ENCODE measurements around the gene SLC66A2. TPM values are rescaled to one million over a fixed set of nuclear protein-coding genes. Genes with fewer than 3 reads are reported as not detected.

Gene SLC66A2
- total and polyA plus RNA-seq, 2 donors (not counting 1 experiment from before 2014, with no cell fraction given), result 44.4 to 45.1 TPM

DNA sequence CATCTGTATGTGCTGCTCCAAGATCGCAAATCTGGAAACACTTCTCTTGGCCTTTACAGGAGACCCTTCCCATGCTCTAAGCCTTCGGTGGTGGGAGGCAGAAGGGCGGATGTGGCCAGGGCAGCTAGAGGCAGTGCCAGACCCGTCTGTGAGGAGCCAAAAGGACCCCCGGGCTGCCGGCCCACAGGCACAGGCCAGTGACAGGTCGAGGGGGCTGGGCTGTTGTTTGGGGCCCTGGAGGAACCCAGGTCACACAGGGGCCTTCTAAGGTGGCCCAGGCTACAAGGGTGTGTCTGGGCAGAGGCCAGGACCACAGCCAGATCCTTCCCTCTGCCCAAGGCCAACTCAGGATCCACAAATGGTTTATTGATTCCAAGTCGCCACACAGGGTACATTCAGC is 49.4 kb downstream of the SLC66A2 start:
- ChIA-PET POLR2A (no interaction called here), CTCF (no interaction called here)
- no peak overlapping the region for H2AFZ ChIP-seq (ENCODE audit: insufficient read depth, low read depth, low read length, poor library complexity, severe bottlenecking)
- H3K9me3 Mint-ChIP-seq (ENCODE audit: insufficient read depth), result peaks cover 3% of the 10 kb centered on the region
- intact Hi-C loops (cut with micrococcal nuclease), result no loop called here
- peak; percentile 14 for DNase-seq
- no peak overlapping the region for H3K27ac Mint-ChIP-seq
- no peaks in the 10 kb centered on the region for H3K4me1 ChIP-seq (ENCODE audit: control insufficient read depth in 2 of 2, insufficient read depth in 2 of 2, low read length in 2 of 2)
- H3K27me3 Mint-ChIP-seq, result no peaks in the 10 kb centered on the region
- no peak overlapping the region for H3K4me3 ChIP-seq (ENCODE audit: control extremely low read depth in 1 of 5, extremely low read depth in 1 of 5, insufficient read depth in 1 of 5, low read depth in 2 of 5, low read length in 4 of 5)
- no peak overlapping the region for H3K27ac ChIP-seq (ENCODE audit: low read length in 2 of 2)
- WGBS (ENCODE audit: insufficient coverage), result 97% methylated on average over 8 of the region's 8 CpGs
- no peak overlapping the region for H3K4me3 Mint-ChIP-seq
- H3K4me1 Mint-ChIP-seq, result no peaks in the 10 kb centered on the region
- peaks cover 0 to 16% of the 10 kb centered on the region in 2 experiments for H3K36me3 ChIP-seq (replicated peaks in 1 of 2; ENCODE audit: control extremely low read depth in 1 of 2, control insufficient read depth in 1 of 2, extremely low read depth in 1 of 2, insufficient read depth in 2 of 2, low read length in 1 of 2)
- H3K27me3 ChIP-seq (replicated peaks in 1 of 4; ENCODE audit: control extremely low read depth in 1 of 4, control insufficient read depth in 3 of 4, insufficient read depth in 4 of 4, low read length in 3 of 4), result no peaks in the 10 kb centered on the region
- no peak for TF ChIP-seq EZH2 (IDR thresholded peaks at IDR 0.05; ENCODE audit: borderline replicate concordance, insufficient read depth, low read depth, low read length, poor library complexity, severe bottlenecking)
- TF ChIP-seq, protein P1, sequence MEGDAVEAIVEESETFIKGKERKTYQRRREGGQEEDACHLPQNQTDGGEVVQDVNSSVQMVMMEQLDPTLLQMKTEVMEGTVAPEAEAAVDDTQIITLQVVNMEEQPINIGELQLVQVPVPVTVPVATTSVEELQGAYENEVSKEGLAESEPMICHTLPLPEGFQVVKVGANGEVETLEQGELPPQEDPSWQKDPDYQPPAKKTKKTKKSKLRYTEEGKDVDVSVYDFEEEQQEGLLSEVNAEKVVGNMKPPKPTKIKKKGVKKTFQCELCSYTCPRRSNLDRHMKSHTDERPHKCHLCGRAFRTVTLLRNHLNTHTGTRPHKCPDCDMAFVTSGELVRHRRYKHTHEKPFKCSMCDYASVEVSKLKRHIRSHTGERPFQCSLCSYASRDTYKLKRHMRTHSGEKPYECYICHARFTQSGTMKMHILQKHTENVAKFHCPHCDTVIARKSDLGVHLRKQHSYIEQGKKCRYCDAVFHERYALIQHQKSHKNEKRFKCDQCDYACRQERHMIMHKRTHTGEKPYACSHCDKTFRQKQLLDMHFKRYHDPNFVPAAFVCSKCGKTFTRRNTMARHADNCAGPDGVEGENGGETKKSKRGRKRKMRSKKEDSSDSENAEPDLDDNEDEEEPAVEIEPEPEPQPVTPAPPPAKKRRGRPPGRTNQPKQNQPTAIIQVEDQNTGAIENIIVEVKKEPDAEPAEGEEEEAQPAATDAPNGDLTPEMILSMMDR (IDR thresholded peaks at IDR 0.05), result no peak
- H3K79me2 ChIP-seq (ENCODE audit: control insufficient read depth, insufficient read depth, low read length), result no peaks in the 10 kb centered on the region
- no peak overlapping the region for H3K4me2 ChIP-seq (replicated peaks; ENCODE audit: low read depth, low read length, poor library complexity, severe bottlenecking)
- no peak for ATAC-seq (ENCODE audit: low read depth)
- H3K9me3 ChIP-seq (ENCODE audit: control extremely low read depth in 1 of 3, control insufficient read depth in 2 of 3, insufficient read depth in 1 of 3, low read length in 2 of 3), result peaks cover 1 to 69% (median 7%) of the 10 kb centered on the region in 3 donors
- no peak overlapping the region for H3K9ac ChIP-seq (ENCODE audit: low read length)
- H4K20me1 ChIP-seq (ENCODE audit: control insufficient read depth, insufficient read depth, low read length, poor library complexity, severe bottlenecking), result no peaks in the 10 kb centered on the region

DNA sequence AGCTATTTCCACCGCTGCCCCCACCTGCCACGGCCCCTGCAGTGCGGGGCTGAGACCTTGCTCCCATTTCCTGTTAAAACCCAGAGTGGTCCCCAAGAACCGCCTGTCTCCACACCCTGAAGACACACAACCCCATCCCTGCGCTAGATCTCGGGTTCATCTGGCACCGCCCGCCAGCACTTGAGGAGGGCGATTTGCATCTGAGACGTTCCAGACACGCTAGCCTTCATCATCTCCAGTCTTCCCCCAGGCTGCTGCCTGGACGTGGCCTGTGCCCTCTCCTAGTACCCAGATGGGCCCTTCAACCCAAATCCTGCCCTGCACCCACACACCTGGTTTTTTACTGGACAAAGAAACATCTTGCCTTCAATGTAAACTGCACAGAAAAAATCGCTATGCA is 49.8 kb downstream of the SLC66A2 start:
- WGBS (ENCODE audit: insufficient coverage), result 97% methylated on average over 13 of the region's 13 CpGs
- H3K4me1 Mint-ChIP-seq, result no peaks in the 10 kb centered on the region
- no peak overlapping the region for H3K27ac ChIP-seq (ENCODE audit: low read length in 2 of 2)
- H3K36me3 ChIP-seq (replicated peaks in 1 of 2; ENCODE audit: control extremely low read depth in 1 of 2, control insufficient read depth in 1 of 2, extremely low read depth in 1 of 2, insufficient read depth in 2 of 2, low read length in 1 of 2), result peaks cover 0 to 12% of the 10 kb centered on the region in 2 experiments
- ChIA-PET CTCF (no interaction called here), POLR2A (no interaction called here)
- TF ChIP-seq, protein P1 (IDR thresholded peaks at IDR 0.05), result no peak
- TF ChIP-seq EZH2 (IDR thresholded peaks at IDR 0.05; ENCODE audit: borderline replicate concordance, insufficient read depth, low read depth, low read length, poor library complexity, severe bottlenecking), result no peak
- H4K20me1 ChIP-seq (ENCODE audit: control insufficient read depth, insufficient read depth, low read length, poor library complexity, severe bottlenecking), result no peaks in the 10 kb centered on the region
- H3K27me3 Mint-ChIP-seq, result no peaks in the 10 kb centered on the region
- no peaks in the 10 kb centered on the region for H3K79me2 ChIP-seq (ENCODE audit: control insufficient read depth, insufficient read depth, low read length)
- H3K9me3 ChIP-seq (ENCODE audit: control extremely low read depth in 1 of 3, control insufficient read depth in 2 of 3, insufficient read depth in 1 of 3, low read length in 2 of 3), result peaks cover 3 to 69% (median 11%) of the 10 kb centered on the region in 3 donors
- no peak overlapping the region for H3K9ac ChIP-seq (ENCODE audit: low read length)
- DNase-seq (no peak), ATAC-seq (ENCODE audit: low read depth) (no peak)
- H2AFZ ChIP-seq (ENCODE audit: insufficient read depth, low read depth, low read length, poor library complexity, severe bottlenecking), result no peak overlapping the region
- no peaks in the 10 kb centered on the region for H3K27me3 ChIP-seq (replicated peaks in 1 of 4; ENCODE audit: control extremely low read depth in 1 of 4, control insufficient read depth in 3 of 4, insufficient read depth in 4 of 4, low read length in 3 of 4)
- no peak overlapping the region for H3K4me3 Mint-ChIP-seq
- no peak overlapping the region for H3K4me3 ChIP-seq (ENCODE audit: control extremely low read depth in 1 of 5, extremely low read depth in 1 of 5, insufficient read depth in 1 of 5, low read depth in 2 of 5, low read length in 4 of 5)
- intact Hi-C loops (cut with micrococcal nuclease), result no loop called here
- H3K4me2 ChIP-seq (replicated peaks; ENCODE audit: low read depth, low read length, poor library complexity, severe bottlenecking), result no peak overlapping the region
- no peaks in the 10 kb centered on the region for H3K4me1 ChIP-seq (ENCODE audit: control insufficient read depth in 2 of 2, insufficient read depth in 2 of 2, low read length in 2 of 2)
- H3K9me3 Mint-ChIP-seq (ENCODE audit: insufficient read depth), result peaks cover 3% of the 10 kb centered on the region
- H3K27ac Mint-ChIP-seq, result no peak overlapping the region

Data from B cell (primary cell).